ENCODE measurements around the gene PHF1. TPM values are rescaled to one million over a fixed set of nuclear protein-coding genes. Genes with fewer than 3 reads are reported as not detected.
A peak's percentile ranks its signal among the peaks of the same experiment; 100 is the strongest.

PHF1 gene
- total RNA-seq, 4 donors from 2014 or later: 63.3 to 101 (median 83.3) TPM

GRCh38 chr6:33419580-33420490 lies 9.0 kb downstream of the PHF1 start, which contains the start of gene SYNGAP1:
TSS of gene SYNGAP1 (plus strand) at chr6:33420065. CDS start at chr6:33420265, 200 bp downstream.
- Histone ChIP-seq H3K4me1 (peaks cover 0 to 59% (median 28%) of the 10 kb centered on the region in 4 donors), H3K27me3 (no peaks in the 10 kb centered on the region), H3K4me3 (peak within 1 kb of the TSS; percentile 13 to 51 (median 28)), H3K36me3 (peaks cover 0 to 17% (median 2%) of the 10 kb centered on the region in 3 donors), H3K27ac (peak within 1 kb of the TSS; percentile 97 to 98 (median 97)), H3K9me3 (no peaks in the 10 kb centered on the region)
- no peak for TF ChIP-seq POLR2A (IDR thresholded peaks at IDR 0.05)
- peak in 1 of 2 donors; percentile 7 for TF ChIP-seq EP300 (IDR thresholded peaks at IDR 0.05)
- peak; percentile 52 to 65 for DNase-seq (ENCODE audit: low spot score in 2 of 2)
- WGBS, 2 donors: 3 to 4% methylated on average over 21 to 22 of the region's 22 CpGs

DNA sequence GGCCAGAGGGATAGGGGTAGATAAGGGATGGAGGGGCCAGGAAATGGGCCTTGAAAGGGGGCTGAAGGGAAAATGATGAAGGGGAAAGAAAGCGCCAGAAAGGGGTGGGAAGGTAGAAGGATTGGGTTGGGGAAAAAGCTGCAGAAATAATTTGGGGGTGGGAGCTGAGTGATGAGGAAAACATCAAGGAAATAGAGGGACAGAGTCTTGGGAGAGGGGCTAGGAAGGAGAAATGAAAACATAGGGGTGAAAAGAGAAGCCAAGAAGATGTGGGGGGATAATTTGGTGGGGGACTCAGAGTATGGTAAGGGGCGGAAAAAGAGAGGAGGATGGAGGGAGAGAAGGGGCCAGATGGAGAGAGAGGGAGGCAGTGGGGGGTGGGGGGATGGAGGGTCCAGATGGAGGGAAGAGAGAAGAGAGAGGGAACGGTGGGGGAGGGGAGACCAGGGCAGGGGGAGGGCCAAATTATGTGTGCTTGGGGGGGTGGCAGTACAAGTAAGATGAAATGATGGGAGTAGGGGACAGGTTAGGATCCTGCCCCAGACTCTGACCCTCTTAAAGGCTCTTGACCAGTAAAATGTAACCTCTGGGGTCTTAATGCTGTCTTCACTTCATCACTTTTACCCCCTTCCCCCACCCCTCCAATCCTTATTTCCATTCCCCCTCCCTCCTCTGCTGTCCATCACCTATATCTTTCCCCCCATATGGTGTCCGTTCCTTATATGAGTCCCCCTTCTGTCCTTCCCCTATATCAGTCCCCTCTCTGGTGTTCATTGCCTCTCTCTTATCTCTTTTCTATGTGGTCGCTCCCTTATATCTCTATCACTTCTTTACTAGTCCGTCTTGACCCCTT lies 9.9 kb downstream of the PHF1 start:
- peak overlapping the region in 3 of 4 donors; percentile 97 to 98 (median 97) for H3K27ac ChIP-seq
- no peaks in the 10 kb centered on the region for H3K27me3 ChIP-seq
- no peak for DNase-seq (ENCODE audit: low spot score in 2 of 2)
- TF ChIP-seq, protein P1, sequence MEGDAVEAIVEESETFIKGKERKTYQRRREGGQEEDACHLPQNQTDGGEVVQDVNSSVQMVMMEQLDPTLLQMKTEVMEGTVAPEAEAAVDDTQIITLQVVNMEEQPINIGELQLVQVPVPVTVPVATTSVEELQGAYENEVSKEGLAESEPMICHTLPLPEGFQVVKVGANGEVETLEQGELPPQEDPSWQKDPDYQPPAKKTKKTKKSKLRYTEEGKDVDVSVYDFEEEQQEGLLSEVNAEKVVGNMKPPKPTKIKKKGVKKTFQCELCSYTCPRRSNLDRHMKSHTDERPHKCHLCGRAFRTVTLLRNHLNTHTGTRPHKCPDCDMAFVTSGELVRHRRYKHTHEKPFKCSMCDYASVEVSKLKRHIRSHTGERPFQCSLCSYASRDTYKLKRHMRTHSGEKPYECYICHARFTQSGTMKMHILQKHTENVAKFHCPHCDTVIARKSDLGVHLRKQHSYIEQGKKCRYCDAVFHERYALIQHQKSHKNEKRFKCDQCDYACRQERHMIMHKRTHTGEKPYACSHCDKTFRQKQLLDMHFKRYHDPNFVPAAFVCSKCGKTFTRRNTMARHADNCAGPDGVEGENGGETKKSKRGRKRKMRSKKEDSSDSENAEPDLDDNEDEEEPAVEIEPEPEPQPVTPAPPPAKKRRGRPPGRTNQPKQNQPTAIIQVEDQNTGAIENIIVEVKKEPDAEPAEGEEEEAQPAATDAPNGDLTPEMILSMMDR (IDR thresholded peaks at IDR 0.05): no peak
- no peak for TF ChIP-seq POLR2A (IDR thresholded peaks at IDR 0.05)
- TF ChIP-seq EP300 (IDR thresholded peaks at IDR 0.05): no peak
- 58% methylated on average over 6 of the region's 6 CpGs for WGBS, 2 donors
- peak overlapping the region in 2 of 4 donors; percentile 20 to 51 for H3K4me3 ChIP-seq
- peaks cover 0 to 8% (median 0%) of the 10 kb centered on the region in 3 donors for H3K36me3 ChIP-seq
- H3K4me1 ChIP-seq: peaks cover 0 to 54% (median 32%) of the 10 kb centered on the region in 4 donors
- H3K9me3 ChIP-seq: no peaks in the 10 kb centered on the region

- TF ChIP-seq, protein P1 (IDR thresholded peaks at IDR 0.05): no peak
- TF ChIP-seq EP300 (IDR thresholded peaks at IDR 0.05) (no peak), POLR2A (IDR thresholded peaks at IDR 0.05) (no peak)
- Histone ChIP-seq H3K27ac (peak overlapping the region in 1 of 4 donors; percentile 98), H3K27me3 (no peaks in the 10 kb centered on the region), H3K36me3 (peaks cover 0 to 2% (median 0%) of the 10 kb centered on the region in 3 donors), H3K9me3 (no peaks in the 10 kb centered on the region), H3K4me3 (no peak overlapping the region), H3K4me1 (peaks cover 0 to 50% (median 27%) of the 10 kb centered on the region in 4 donors)
- WGBS, 2 donors: 86% methylated on average over 2 of the region's 2 CpGs
- DNase-seq (ENCODE audit: low spot score in 2 of 2): no peak
Observed at GRCh38 chr6:33421344-33421643, 10.5 kb downstream of the PHF1 start.

GRCh38 chr6:33423777-33424176 lies 13.0 kb downstream of the PHF1 start:
- DNase-seq (ENCODE audit: low spot score in 2 of 2): no peak
- H3K9me3 ChIP-seq: no peaks in the 10 kb centered on the region
- no peaks in the 10 kb centered on the region for H3K36me3 ChIP-seq
- H3K27ac ChIP-seq: peak overlapping the region in 2 of 4 donors; percentile 82 to 99
- TF ChIP-seq, protein P1 (IDR thresholded peaks at IDR 0.05): no peak
- TF ChIP-seq POLR2A (IDR thresholded peaks at IDR 0.05) (no peak), EP300 (IDR thresholded peaks at IDR 0.05) (no peak)
- peaks cover 0 to 54% (median 29%) of the 10 kb centered on the region in 4 donors for H3K4me1 ChIP-seq
- WGBS, 2 donors: 96 to 100% methylated on average over 2 of the region's 2 CpGs
- H3K4me3 ChIP-seq: no peak overlapping the region
- no peaks in the 10 kb centered on the region for H3K27me3 ChIP-seq

DNA sequence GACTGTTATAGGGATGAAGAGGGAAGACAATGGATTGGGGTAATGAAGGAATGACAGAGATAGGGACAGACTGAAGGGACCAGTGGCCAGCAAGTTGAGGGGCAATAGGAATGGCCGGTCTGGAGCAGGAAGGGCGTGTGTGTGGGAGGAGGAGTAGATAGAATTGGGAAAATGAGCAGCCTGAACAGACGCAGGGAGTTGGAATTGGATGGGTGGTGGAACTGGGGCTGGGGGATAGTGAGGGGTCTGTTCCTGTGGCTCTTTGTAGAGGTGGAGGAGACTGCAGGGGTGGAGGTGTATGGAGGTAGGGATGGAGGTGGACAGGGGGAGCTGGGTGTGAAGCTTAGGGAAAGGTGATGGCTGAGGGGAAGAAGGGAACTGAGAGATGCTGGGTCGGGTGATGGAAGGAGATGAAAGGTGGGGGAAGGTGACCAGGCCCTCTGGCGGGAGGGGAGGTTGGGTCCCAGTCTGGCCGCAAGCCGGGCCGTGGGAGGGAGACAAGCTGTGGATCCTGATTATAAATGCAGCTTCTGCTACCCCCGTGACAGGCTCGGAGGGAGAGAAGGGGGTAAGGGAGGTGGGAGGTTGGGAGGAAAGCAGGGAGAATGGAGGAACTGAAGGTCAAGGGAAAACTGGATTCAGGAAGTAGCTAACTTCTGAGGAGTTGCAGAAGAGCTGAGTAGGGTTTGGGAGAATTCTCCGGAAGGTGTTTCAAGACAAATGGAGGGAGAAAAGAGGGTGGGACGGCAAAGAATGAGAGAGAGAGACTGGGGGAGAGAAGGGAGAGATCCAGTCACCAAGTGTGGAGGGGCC lies 14.2 kb downstream of the PHF1 start:
- DNase-seq (ENCODE audit: low spot score in 2 of 2): no peak
- H3K4me3 ChIP-seq: peak overlapping the region; percentile 57 to 87 (median 65)
- H3K36me3 ChIP-seq: no peaks in the 10 kb centered on the region
- H3K4me1 ChIP-seq: peaks cover 0 to 54% (median 28%) of the 10 kb centered on the region in 4 donors
- H3K9me3 ChIP-seq: no peaks in the 10 kb centered on the region
- peak overlapping the region; percentile 82 to 99 (median 91) for H3K27ac ChIP-seq
- WGBS, 2 donors: 10 to 11% methylated on average over 12 of the region's 12 CpGs
- TF ChIP-seq POLR2A (IDR thresholded peaks at IDR 0.05): peak in 1 of 2 donors; percentile 27
- TF ChIP-seq, protein P1 (IDR thresholded peaks at IDR 0.05): no peak
- H3K27me3 ChIP-seq: no peaks in the 10 kb centered on the region

Measured in tibial nerve (tissue), 4 donors.